Left renal pelvis (tissue), 4 donors: Measurements from ENCODE around the gene MRGPRX2. TPM values are rescaled to one million over a fixed set of nuclear protein-coding genes. Genes with fewer than 3 reads are reported as not detected.

Experiments used
- DNase-seq, 4 donors: peaks; one replicate each; pipeline ENCODE4 v3.0.0-alpha.2; 2013; ENCODE audit warnings: low read depth in 4 of 4, low spot score in 3 of 4
- polyA plus RNA-seq, 4 donors: library from polyadenylated mRNA; unstranded; fragments of 120-200 nt; gene quantifications; one replicate each; pipeline ENCODE4 v1.2.1, GENCODE V29; 2013; ENCODE audit not compliant: insufficient read length in 4 of 4

Gene MRGPRX2
- polyA plus RNA-seq, 4 donors: not detected

- no peak for DNase-seq
Measured at GRCh38 chr11:19013181-19013857, 47.2 kb downstream of the MRGPRX2 start.

GRCh38 chr11:19012636-19013035 is 47.9 kb downstream of the MRGPRX2 start:
- DNase-seq: no peak

Other genes with a start within 250 kb of the MRGPRX2 start
- gene MRGPRX1, start 121.3 kb downstream of the MRGPRX2 start, polyA plus RNA-seq: not detected
- gene ZDHHC13, start 56.5 kb upstream of the MRGPRX2 start, polyA plus RNA-seq: 10 to 100 TPM in 3 of 4 donors, 1 to 10 TPM in 1; 6.8 to 22.3 (median 19.8) TPM
- gene CSRP3, start 141.3 kb upstream of the MRGPRX2 start, polyA plus RNA-seq: not detected
- 1 to 10 TPM; 5.7 to 8.9 (median 8.5) TPM for gene E2F8, start 180.2 kb upstream of the MRGPRX2 start, polyA plus RNA-seq